Ishikawa (cell line): ENCODE data around the gene JMJD7.

ENCODE experiments used
- EGR1 ChIP-seq: IDR thresholded peaks from 2 replicates; pipeline ENCODE4 v1.6.1; 2012
- EP300 ChIP-seq: IDR thresholded peaks from 2 replicates; pipeline ENCODE4 v1.6.1; 2012; ENCODE audit warnings: borderline replicate concordance
- TCF12 ChIP-seq: IDR thresholded peaks from 2 replicates; pipeline ENCODE4 v1.6.1; 2012; ENCODE audit warnings: low read depth
- TF ChIP-seq, protein P1 (sequence below): IDR thresholded peaks from 2 replicates; pipeline ENCODE4 v1.6.1; 2012

DNA sequence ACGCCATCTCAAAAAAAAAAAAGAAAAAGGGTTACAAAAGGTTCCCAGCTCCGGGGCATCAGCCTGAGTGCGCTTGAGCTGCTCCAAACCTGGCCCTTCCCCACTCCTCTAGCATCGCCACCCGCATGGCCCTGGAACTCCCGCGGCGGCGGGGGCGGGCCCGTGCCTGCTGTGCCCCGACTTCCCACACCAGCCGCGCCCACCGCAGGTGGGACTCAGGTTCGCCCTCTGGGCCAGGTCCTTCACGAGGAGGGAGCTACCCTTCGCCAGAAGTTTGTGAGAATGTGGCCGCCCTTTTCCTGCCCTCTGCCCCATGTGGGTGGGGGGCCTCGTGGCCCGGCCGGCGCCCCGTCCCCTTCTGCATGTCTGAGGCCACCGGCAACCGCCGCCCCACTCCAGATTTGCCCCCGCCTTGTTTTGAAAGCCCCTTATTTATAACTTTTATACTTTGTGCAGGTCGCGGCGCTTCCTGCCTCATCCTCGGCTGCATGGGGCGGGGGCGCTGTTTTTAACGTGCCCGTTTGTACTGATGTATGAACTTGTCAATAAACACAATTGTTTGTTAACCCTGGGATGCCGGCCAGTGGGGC lies 507 bp upstream of the JMJD7 start:
- TF ChIP-seq TCF12 (peak; percentile 75; the same call in 1 of the 2 replicates), EP300 (peak; percentile 41; the same call in 1 of the 2 replicates), EGR1 (peak; percentile 68; the same call in 1 of the 2 replicates)
- TF ChIP-seq, protein P1, sequence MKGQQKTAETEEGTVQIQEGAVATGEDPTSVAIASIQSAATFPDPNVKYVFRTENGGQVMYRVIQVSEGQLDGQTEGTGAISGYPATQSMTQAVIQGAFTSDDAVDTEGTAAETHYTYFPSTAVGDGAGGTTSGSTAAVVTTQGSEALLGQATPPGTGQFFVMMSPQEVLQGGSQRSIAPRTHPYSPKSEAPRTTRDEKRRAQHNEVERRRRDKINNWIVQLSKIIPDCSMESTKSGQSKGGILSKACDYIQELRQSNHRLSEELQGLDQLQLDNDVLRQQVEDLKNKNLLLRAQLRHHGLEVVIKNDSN: no peak
